HepG2 (cell line): ENCODE measurements around the gene ZFYVE26. TPM values are rescaled to one million over a fixed set of nuclear protein-coding genes. Genes with fewer than 3 reads are reported as not detected.
A peak's percentile ranks its signal among the peaks of the same experiment; 100 is the strongest.

ENCODE experiments used
- CSRNP2 ChIP-seq: sonication (generic); formaldehyde crosslinking; conservative IDR thresholded peaks from 2 replicates; pipeline ENCODE4 v1.8.0; 2022; ENCODE audit warnings: low read depth, missing genetic modification reagents
- FOSL1 ChIP-seq: sonication (generic); formaldehyde crosslinking; IDR thresholded peaks from 2 replicates; pipeline ENCODE4 v1.9.0; 2021; ENCODE audit warnings: missing genetic modification reagents, borderline replicate concordance
- HNF1B ChIP-seq: sonication (generic); formaldehyde crosslinking; IDR thresholded peaks from 2 replicates; pipeline ENCODE4 v1.5.1; 2020; ENCODE audit warnings: mild to moderate bottlenecking, moderate library complexity, missing genetic modification reagents
- HNRNPL ChIP-seq: fragments of 200-400 bp; formaldehyde crosslinking; IDR thresholded peaks from 2 replicates; pipeline ENCODE4 v1.6.1; 2017; ENCODE audit warnings: mild to moderate bottlenecking, low read depth, low read length
- MATR3 ChIP-seq: sonication (generic); formaldehyde crosslinking; IDR thresholded peaks from 2 replicates; pipeline ENCODE4 v1.4.0; 2020; ENCODE audit warnings: missing genetic modification reagents
- MTERF4 ChIP-seq: sonication (generic); formaldehyde crosslinking; IDR thresholded peaks from 2 replicates; pipeline ENCODE4 v1.8.0; 2023; ENCODE audit warnings: mild to moderate bottlenecking, missing genetic modification reagents
- NCOA1 ChIP-seq: sonication (generic); formaldehyde crosslinking; IDR thresholded peaks from 2 replicates; pipeline ENCODE4 v1.9.0; 2021; ENCODE audit warnings: missing genetic modification reagents
- POLR2AphosphoS5 ChIP-seq: IDR thresholded peaks from 2 replicates; pipeline ENCODE4 v1.6.1; 2012; ENCODE audit warnings: low read depth, low read length
- SNRNP70 ChIP-seq: fragments of 200-400 bp; formaldehyde crosslinking; IDR thresholded peaks from 2 replicates; pipeline ENCODE4 v1.6.1; 2017; ENCODE audit warnings: mild to moderate bottlenecking, low read depth, low read length, moderate library complexity
- SP5 ChIP-seq: IDR thresholded peaks from 2 replicates; pipeline ENCODE4 v1.6.1; 2016; ENCODE audit warnings: low read depth, borderline replicate concordance
- ZNF317 ChIP-seq: sonication (generic); formaldehyde crosslinking; IDR thresholded peaks from 2 replicates; pipeline ENCODE4 v1.5.0; 2020; ENCODE audit warnings: mild to moderate bottlenecking, missing genetic modification reagents
- ZNF564 ChIP-seq: sonication (generic); formaldehyde crosslinking; IDR thresholded peaks from 2 replicates; pipeline ENCODE4 v1.8.1; 2023; ENCODE audit warnings: mild to moderate bottlenecking, missing genetic modification reagents
- ZNF569 ChIP-seq: sonication (generic); formaldehyde crosslinking; IDR thresholded peaks from 2 replicates; pipeline ENCODE4 v1.5.0; 2020; ENCODE audit warnings: mild to moderate bottlenecking, missing genetic modification reagents, moderate library complexity, borderline replicate concordance
- ZNF572 ChIP-seq: sonication (generic); formaldehyde crosslinking; IDR thresholded peaks from 2 replicates; pipeline ENCODE4 v1.5.1; 2020; ENCODE audit warnings: mild to moderate bottlenecking, missing genetic modification reagents
- ZSCAN30 ChIP-seq: sonication (generic); formaldehyde crosslinking; IDR thresholded peaks from 2 replicates; pipeline ENCODE4 v1.5.0; 2020; ENCODE audit warnings: mild to moderate bottlenecking, missing genetic modification reagents
- ZSCAN9 ChIP-seq: IDR thresholded peaks from 2 replicates; pipeline ENCODE4 v1.6.1; 2016; ENCODE audit warnings: borderline replicate concordance
- polyA plus RNA-seq, 8 experiments: library from polyadenylated mRNA; depleted of rRNA in 3 of 8; stranded (reverse) in 7 of 8; unstranded in 1 of 8; fragments of >200 nt; fragmentation: Illumina TruSeq in 4 of 8; extraction: Trizol in 4 of 8; gene quantifications; 2 replicates each; pipeline versions ENCODE4 v1.2.1 to v1.2.3, GENCODE V29; 2011 to 2016; ENCODE audit warnings: low read depth in 4 of 8, missing spikeins in 1 of 8, mixed read lengths in 1 of 8; ENCODE audit not compliant: insufficient read depth in 1 of 8
- total RNA-seq, 5 experiments: library from RNA; depleted of rRNA; stranded (reverse); fragments of >200 nt; fragmentation: Illumina TruSeq; extraction: Trizol; gene quantifications; 2 replicates each; pipeline ENCODE4 v1.2.3, GENCODE V29; 2016; ENCODE audit warnings: low read depth in 1 of 5
- TF ChIP-seq, protein P1 (sequence below): sonication (generic); formaldehyde crosslinking; conservative IDR thresholded peaks from 2 replicates; pipeline ENCODE4 v1.4.0; 2020; ENCODE audit warnings: mild to moderate bottlenecking, missing genetic modification reagents, moderate library complexity
- TF ChIP-seq, protein P2 (sequence below): sonication (generic); formaldehyde crosslinking; conservative IDR thresholded peaks from 2 replicates; pipeline ENCODE4 v1.4.0; 2020; ENCODE audit warnings: missing genetic modification reagents

The ZFYVE26 gene
- total and polyA plus RNA-seq, 2 of the 13 experiments (the other 11 are each of a cell fraction or from before 2014, with no cell fraction given) = 13.6 to 16.4 TPM

DNA sequence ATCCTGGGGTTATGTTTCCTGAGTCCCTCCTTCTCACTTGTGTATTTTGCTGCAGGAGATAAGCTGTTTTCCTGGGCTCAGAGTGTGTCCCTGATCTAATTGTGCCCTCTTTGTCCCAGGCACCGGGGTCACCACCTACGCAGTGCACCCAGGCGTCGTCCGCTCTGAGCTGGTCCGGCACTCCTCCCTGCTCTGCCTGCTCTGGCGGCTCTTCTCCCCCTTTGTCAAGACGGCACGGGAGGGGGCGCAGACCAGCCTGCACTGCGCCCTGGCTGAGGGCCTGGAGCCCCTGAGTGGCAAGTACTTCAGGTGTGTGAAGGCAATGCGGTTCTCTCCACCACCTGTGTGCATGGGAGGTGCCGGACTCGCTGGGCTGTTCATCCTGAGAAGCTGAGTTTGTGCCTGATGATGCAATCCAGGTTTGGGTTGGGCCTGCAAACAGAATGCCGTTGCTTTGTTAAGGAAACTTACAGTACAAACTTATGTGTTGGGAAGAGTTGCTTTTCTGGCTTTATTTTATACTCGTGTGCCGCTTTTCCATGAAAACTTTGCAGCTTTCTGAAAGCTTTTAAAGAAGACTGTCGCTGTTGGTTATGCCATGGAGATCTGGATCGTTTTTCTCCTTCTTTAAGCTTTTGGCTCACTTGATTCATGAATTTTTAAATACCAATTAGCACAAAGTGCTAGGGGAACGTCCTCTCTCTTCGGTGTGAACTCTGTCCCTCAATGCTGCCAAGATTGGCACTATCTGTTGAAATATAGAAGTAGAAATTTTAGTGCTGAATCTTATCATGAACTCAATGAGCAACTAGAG is 87.1 kb downstream of the ZFYVE26 start (continued):
- TF ChIP-seq, protein P1, sequence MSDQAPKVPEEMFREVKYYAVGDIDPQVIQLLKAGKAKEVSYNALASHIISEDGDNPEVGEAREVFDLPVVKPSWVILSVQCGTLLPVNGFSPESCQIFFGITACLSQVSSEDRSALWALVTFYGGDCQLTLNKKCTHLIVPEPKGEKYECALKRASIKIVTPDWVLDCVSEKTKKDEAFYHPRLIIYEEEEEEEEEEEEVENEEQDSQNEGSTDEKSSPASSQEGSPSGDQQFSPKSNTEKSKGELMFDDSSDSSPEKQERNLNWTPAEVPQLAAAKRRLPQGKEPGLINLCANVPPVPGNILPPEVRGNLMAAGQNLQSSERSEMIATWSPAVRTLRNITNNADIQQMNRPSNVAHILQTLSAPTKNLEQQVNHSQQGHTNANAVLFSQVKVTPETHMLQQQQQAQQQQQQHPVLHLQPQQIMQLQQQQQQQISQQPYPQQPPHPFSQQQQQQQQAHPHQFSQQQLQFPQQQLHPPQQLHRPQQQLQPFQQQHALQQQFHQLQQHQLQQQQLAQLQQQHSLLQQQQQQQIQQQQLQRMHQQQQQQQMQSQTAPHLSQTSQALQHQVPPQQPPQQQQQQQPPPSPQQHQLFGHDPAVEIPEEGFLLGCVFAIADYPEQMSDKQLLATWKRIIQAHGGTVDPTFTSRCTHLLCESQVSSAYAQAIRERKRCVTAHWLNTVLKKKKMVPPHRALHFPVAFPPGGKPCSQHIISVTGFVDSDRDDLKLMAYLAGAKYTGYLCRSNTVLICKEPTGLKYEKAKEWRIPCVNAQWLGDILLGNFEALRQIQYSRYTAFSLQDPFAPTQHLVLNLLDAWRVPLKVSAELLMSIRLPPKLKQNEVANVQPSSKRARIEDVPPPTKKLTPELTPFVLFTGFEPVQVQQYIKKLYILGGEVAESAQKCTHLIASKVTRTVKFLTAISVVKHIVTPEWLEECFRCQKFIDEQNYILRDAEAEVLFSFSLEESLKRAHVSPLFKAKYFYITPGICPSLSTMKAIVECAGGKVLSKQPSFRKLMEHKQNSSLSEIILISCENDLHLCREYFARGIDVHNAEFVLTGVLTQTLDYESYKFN (CRISPR knock-in tag) = peak; percentile 69
- TF ChIP-seq ZNF569 (CRISPR knock-in tag) (no peak), MTERF4 (no peak), FOSL1 (CRISPR knock-in tag) (no peak), SP5 (CRISPR knock-in tag) (no peak), SNRNP70 (no peak), ZNF572 (no peak), ZNF317 (CRISPR knock-in tag) (no peak), MATR3 (no peak), HNF1B (CRISPR knock-in tag) (peak; percentile 78), ZSCAN9 (CRISPR knock-in tag) (no peak), POLR2AphosphoS5 (peak; percentile 39; the same call in 1 of the 2 replicates), NCOA1 (CRISPR knock-in tag) (0 out of 2 replicates have a peak, but pooled peaks have one; percentile 64), HNRNPL (0 out of 2 replicates have a peak, but pooled peaks have one; percentile 47), ZNF564 (CRISPR knock-in tag) (no peak), ZSCAN30 (no peak), CSRNP2 (no peak)
- TF ChIP-seq, protein P2, sequence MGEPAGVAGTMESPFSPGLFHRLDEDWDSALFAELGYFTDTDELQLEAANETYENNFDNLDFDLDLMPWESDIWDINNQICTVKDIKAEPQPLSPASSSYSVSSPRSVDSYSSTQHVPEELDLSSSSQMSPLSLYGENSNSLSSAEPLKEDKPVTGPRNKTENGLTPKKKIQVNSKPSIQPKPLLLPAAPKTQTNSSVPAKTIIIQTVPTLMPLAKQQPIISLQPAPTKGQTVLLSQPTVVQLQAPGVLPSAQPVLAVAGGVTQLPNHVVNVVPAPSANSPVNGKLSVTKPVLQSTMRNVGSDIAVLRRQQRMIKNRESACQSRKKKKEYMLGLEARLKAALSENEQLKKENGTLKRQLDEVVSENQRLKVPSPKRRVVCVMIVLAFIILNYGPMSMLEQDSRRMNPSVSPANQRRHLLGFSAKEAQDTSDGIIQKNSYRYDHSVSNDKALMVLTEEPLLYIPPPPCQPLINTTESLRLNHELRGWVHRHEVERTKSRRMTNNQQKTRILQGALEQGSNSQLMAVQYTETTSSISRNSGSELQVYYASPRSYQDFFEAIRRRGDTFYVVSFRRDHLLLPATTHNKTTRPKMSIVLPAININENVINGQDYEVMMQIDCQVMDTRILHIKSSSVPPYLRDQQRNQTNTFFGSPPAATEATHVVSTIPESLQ (CRISPR knock-in tag) = no peak
